K562 (cell line): ENCODE measurements around the gene BGLAP. TPM values are rescaled to one million over a fixed set of nuclear protein-coding genes. Genes with fewer than 3 reads are reported as not detected.

Experiments used
- AFF1 ChIP-seq, 2 experiments: fragments of 450-650 bp; IDR thresholded peaks; 2 replicates each; pipeline ENCODE4 v1.6.1; 2018; ENCODE audit warnings: mild to moderate bottlenecking in 2 of 2, low read depth in 1 of 2; ENCODE audit not compliant: partially characterized antibody in 2 of 2
- BRD9 ChIP-seq: fragments of 450-650 bp; IDR thresholded peaks from 2 replicates; pipeline ENCODE4 v1.6.1; 2018; ENCODE audit warnings: low read depth; ENCODE audit not compliant: partially characterized antibody
- CREM ChIP-seq: IDR thresholded peaks from 2 replicates; pipeline ENCODE4 v1.6.1; 2014; ENCODE audit warnings: antibody characterized with exemption, low read depth
- ETS1 ChIP-seq: conservative IDR thresholded peaks from 2 replicates; pipeline ENCODE4 v1.6.1; 2011; ENCODE audit warnings: low read depth, mild to moderate bottlenecking, low read length; ENCODE audit not compliant: control insufficient read depth
- ETV6 ChIP-seq, 3 experiments: fragments of 150-350 bp in 1 of 3; sonication (generic) in 1 of 3; formaldehyde crosslinking in 1 of 3; IDR thresholded peaks; 2 replicates each; pipeline versions ENCODE4 v1.6.1 to v1.8.0; 2014 to 2022; ENCODE audit warnings: borderline replicate concordance in 2 of 3, low read depth in 2 of 3, antibody characterized with exemption in 1 of 3, low read length in 1 of 3, mild to moderate bottlenecking in 1 of 3, missing genetic modification reagents in 1 of 3
- FOXA3 ChIP-seq, 2 experiments: fragments of 450-650 bp in 1 of 2; sonication (generic) in 1 of 2; formaldehyde crosslinking; IDR thresholded peaks in 1 of 2; conservative IDR thresholded peaks in 1 of 2; 2 replicates each; pipeline versions ENCODE4 v1.4.0 to v1.8.0; 2020 to 2022; ENCODE audit warnings: mild to moderate bottlenecking in 2 of 2, missing genetic modification reagents in 1 of 2
- HDAC3 ChIP-seq: fragments of 450-650 bp; IDR thresholded peaks from 2 replicates; pipeline ENCODE4 v1.6.1; 2018; ENCODE audit warnings: borderline replicate concordance, mild to moderate bottlenecking, moderate library complexity; ENCODE audit not compliant: partially characterized antibody
- MEIS2 ChIP-seq: fragments of 450-650 bp; IDR thresholded peaks from 2 replicates; pipeline ENCODE4 v1.6.1; 2014; ENCODE audit warnings: mild to moderate bottlenecking; ENCODE audit not compliant: partially characterized antibody
- NBN ChIP-seq: fragments of 450-650 bp; IDR thresholded peaks from 2 replicates; pipeline ENCODE4 v1.6.1; 2016; ENCODE audit warnings: low read depth, mild to moderate bottlenecking
- NCOA4 ChIP-seq: fragments of 450-650 bp; IDR thresholded peaks from 2 replicates; pipeline ENCODE4 v1.6.1; 2018; ENCODE audit warnings: mild to moderate bottlenecking; ENCODE audit not compliant: partially characterized antibody
- NFE2 ChIP-seq: IDR thresholded peaks from 2 replicates; pipeline ENCODE4 v1.6.1; 2014; ENCODE audit warnings: antibody characterized with exemption, low read depth
- NFIX ChIP-seq: fragments of 250-450 bp; sonication (Bioruptor Pico); IDR thresholded peaks from 2 replicates; pipeline ENCODE4 v1.4.0; 2020; ENCODE audit warnings: low read depth, mild to moderate bottlenecking, moderate library complexity
- NR4A1 ChIP-seq, 2 experiments: fragments of 250-450 bp in 1 of 2; fragments of 450-650 bp in 1 of 2; sonication (Bioruptor Pico) in 1 of 2; IDR thresholded peaks; 2 replicates each; pipeline versions ENCODE4 v1.4.0 to v1.6.1; 2016 to 2020; ENCODE audit warnings: mild to moderate bottlenecking in 2 of 2, missing compliant biosample characterization in 1 of 2, missing genetic modification characterization in 1 of 2, moderate library complexity in 1 of 2
- RBFOX2 ChIP-seq: fragments of 200-400 bp; formaldehyde crosslinking; IDR thresholded peaks from 2 replicates; pipeline ENCODE4 v1.6.1; 2017; ENCODE audit warnings: low read depth, mild to moderate bottlenecking, low read length, moderate library complexity
- SFPQ ChIP-seq: fragments of 200-400 bp; formaldehyde crosslinking; IDR thresholded peaks from 2 replicates; pipeline ENCODE4 v1.6.1; 2017; ENCODE audit warnings: mild to moderate bottlenecking, low read depth, low read length, moderate library complexity
- SIN3A ChIP-seq, 2 experiments: fragments of 150-350 bp in 1 of 2; IDR thresholded peaks; 2 replicates each; pipeline ENCODE4 v1.6.1; 2011 to 2016; ENCODE audit warnings: borderline replicate concordance in 2 of 2, low read depth in 2 of 2, low read length in 2 of 2, mild to moderate bottlenecking in 2 of 2, moderate library complexity in 2 of 2; ENCODE audit not compliant: control insufficient read depth in 1 of 2
- SMAD4 ChIP-seq: fragments of 250-450 bp; sonication (Bioruptor Pico); conservative IDR thresholded peaks from 2 replicates; pipeline ENCODE4 v1.8.0; 2021; ENCODE audit warnings: inconsistent platforms, mild to moderate bottlenecking, moderate library complexity
- TCF3 ChIP-seq: sonication (generic); formaldehyde crosslinking; IDR thresholded peaks from 2 replicates; pipeline ENCODE4 v1.4.0; 2020; ENCODE audit warnings: mild to moderate bottlenecking, missing genetic modification reagents
- XRCC5 ChIP-seq: fragments of 200-400 bp; formaldehyde crosslinking; IDR thresholded peaks from 2 replicates; pipeline ENCODE4 v1.6.1; 2017; ENCODE audit warnings: low read depth, mild to moderate bottlenecking, low read length
- ZNF41 ChIP-seq: fragments of 250-450 bp; sonication (Bioruptor Pico); conservative IDR thresholded peaks from 2 replicates; pipeline ENCODE4 v1.4.0; 2020; ENCODE audit warnings: mild to moderate bottlenecking
- polyA plus RNA-seq, 8 experiments: library from polyadenylated mRNA; depleted of rRNA in 4 of 8; stranded (reverse) in 5 of 8; unstranded in 3 of 8; fragments of >200 nt; fragmentation: Nextera tagmentation in 2 of 8; fragmentation: Illumina TruSeq in 1 of 8; extraction: Ambion mirVana in 2 of 8; extraction: Trizol in 1 of 8; gene quantifications; 2 replicates each; pipeline versions ENCODE4 v1.2.1 to v1.2.3, GENCODE V29; 2011 to 2014; ENCODE audit warnings: inconsistent platforms in 1 of 8, missing spikeins in 1 of 8
- total RNA-seq, 7 experiments: library from RNA; depleted of rRNA in 6 of 7; stranded (reverse); fragments of >200 nt in 6 of 7; fragmentation: Illumina TruSeq in 2 of 7; extraction: Trizol in 2 of 7; gene quantifications; 2 replicates each; pipeline versions ENCODE4 v1.2.1 to v1.2.3, GENCODE V29; 2011 to 2021; ENCODE audit warnings: low replicate concordance in 1 of 7

The BGLAP gene
- total and polyA plus RNA-seq, 9 of the 15 experiments (the other 6 are each of a cell fraction or from before 2014, with no cell fraction given) = 0.15 to 1.4 (median 0.28) TPM; not detected in 3

GRCh38 chr1:156281281-156281680 is 39.3 kb downstream of the BGLAP start (continued):
- no peak for TF ChIP-seq AFF1 (IDR thresholded peaks at IDR 0.05; ENCODE audit: low read depth in 1 of 2, partially characterized antibody in 2 of 2)
- no peak for TF ChIP-seq NCOA4
- peak; percentile 95 for TF ChIP-seq ETS1
- peak; percentile 32 for TF ChIP-seq HDAC3
- TF ChIP-seq BRD9 = no peak
- 0 out of 2 replicates have a peak, but pooled peaks have one; percentile 32 for TF ChIP-seq SMAD4 (CRISPR knock-in tag)
- TF ChIP-seq NFE2 = peak; percentile 13; the same call in 1 of the 2 replicates
- TF ChIP-seq SIN3A (IDR thresholded peaks at IDR 0.05; ENCODE audit: borderline replicate concordance in 2 of 2, control insufficient read depth in 1 of 2, low read depth in 2 of 2, low read length in 2 of 2) = peak; percentile 97 to 100
- TF ChIP-seq ETV6 (IDR thresholded peaks at IDR 0.05; ENCODE audit: borderline replicate concordance in 1 of 2, low read depth in 2 of 2, low read length in 1 of 2) = no peak
- TF ChIP-seq ETV6 (CRISPR knock-in tag; IDR thresholded peaks at IDR 0.05; ENCODE audit: borderline replicate concordance) = no peak
- TF ChIP-seq CREM = peak; percentile 72
- no peak for TF ChIP-seq SFPQ
- no peak for TF ChIP-seq ZNF41 (CRISPR knock-in tag)
- TF ChIP-seq TCF3 (CRISPR knock-in tag) = peak; percentile 8; the same call in 1 of the 2 replicates
- TF ChIP-seq MEIS2 = peak; percentile 37
- TF ChIP-seq NR4A1 (CRISPR knock-in tag; IDR thresholded peaks at IDR 0.05) = no peak
- TF ChIP-seq NR4A1 (tag; IDR thresholded peaks at IDR 0.05) = no peak
- no peak for TF ChIP-seq RBFOX2
- TF ChIP-seq NBN = no peak
- TF ChIP-seq XRCC5 = peak; percentile 47; the same call in 1 of the 2 replicates
- TF ChIP-seq FOXA3 (CRISPR knock-in tag; conservative IDR thresholded peaks at IDR 0.05 in 1 of 2, IDR thresholded peaks at IDR 0.05 in 1 of 2) = no peak
- no peak for TF ChIP-seq NFIX (CRISPR knock-in tag)
